GM21390 (cell line): ENCODE measurements around the gene ECSIT.

Experiments
- ATAC-seq: cut with Tn5 transposase; IDR thresholded peaks from one replicate; pipeline ENCODE4 v1.9.1; 2021; ENCODE audit not compliant: unreplicated experiment

Gene ECSIT

GRCh38 chr19:11551603-11552235 lies 22.8 kb upstream of the ECSIT start:
- ATAC-seq: no peak

DNA sequence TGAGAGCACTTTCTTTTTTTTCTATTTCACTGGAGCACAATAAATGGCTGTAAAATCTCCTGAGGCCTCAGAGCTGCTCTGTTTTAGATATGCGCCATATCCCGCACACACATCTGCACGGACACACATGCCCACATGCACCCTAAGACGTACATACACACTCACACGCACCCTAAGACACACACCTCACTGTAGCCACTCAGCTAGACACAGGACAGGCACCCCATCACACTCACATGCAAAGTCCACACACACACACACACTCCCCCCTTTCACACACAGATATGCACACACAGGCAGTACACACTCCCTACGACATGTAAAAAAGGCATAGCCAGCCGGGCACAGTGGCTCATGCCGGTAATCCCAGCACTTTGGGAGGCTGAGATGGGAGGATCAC lies 21.3 kb upstream of the ECSIT start:
- ATAC-seq: no peak

DNA sequence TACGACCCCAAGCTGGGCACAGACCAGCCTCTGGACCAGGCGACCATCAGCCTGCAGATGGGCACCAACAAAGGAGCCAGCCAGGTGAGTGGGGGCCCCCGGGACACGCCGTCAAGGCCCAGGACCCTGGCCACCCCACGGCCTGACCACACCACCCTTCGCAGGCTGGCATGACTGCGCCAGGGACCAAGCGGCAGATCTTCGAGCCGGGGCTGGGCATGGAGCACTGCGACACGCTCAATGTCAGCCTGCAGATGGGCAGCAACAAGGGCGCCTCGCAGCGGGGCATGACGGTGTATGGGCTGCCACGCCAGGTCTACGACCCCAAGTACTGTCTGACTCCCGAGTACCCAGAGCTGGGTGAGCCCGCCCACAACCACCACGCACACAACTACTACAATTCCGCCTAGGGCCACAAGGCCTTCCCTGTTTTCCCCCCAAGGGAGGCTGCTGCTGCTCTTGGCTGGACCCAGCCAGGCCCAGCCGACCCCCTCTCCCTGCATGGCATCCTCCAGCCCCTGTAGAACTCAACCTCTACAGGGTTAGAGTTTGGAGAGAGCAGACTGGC lies 20.5 kb upstream of the ECSIT start:
- no peak for ATAC-seq

DNA sequence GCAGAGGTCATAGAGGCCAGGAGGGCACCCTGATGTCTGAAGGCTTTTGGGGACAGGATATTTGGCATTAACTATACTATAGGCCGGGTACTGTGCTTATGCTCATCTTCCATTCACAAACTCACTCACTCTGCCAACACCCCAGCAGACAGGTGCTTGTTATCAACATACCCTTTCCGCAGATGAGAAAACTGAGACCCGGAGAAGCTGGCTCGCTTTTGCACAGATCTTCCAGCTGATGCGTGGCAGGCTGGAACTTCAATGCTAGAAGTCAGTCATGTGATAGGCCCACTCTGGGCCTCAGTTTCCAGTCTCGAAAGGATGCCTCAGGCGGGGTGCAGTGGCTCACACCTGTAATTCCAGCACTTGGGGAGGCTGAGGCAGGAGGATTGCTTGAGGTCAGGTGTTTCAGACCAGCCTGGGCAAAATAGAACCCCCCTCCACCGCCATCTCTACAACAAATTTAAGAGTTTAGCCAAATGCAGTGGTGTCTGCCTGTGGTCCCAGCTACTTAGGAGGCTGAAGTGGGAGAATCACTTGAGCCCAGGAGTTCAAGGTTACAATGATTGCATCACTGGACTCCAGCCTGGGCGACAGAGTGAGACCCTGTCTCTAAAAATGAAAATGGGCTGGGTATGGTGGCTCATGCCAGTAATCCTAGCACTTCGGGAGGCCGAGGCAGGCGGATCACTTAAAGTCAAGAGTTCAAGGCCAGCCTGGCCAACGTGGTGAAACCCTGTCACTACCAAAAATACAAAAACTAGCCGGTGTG lies 19.2 kb upstream of the ECSIT start:
- no peak for ATAC-seq

GRCh38 chr19:11541238-11541637 lies 12.3 kb upstream of the ECSIT start:
- ATAC-seq: no peak

DNA sequence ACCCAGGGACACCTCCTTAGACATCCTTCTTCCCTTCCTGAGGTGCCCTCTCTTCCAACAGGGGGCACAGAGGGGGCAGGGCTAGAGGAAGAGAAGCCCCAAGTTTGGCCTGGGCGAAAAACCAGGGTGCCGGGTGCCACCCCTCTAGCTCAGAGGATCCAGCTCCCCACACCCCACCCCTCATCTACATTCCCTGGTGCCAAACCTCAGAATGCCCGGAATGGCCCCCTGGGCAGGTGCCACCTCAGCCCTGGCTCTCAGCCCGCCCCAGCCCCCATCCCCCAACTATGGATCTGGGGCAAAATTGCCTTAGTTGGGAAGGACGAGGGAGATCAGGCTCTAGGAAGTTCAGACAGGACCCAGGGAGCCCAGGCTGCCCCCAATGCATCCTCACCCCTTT lies 11.7 kb upstream of the ECSIT start:
- no peak for ATAC-seq

DNA sequence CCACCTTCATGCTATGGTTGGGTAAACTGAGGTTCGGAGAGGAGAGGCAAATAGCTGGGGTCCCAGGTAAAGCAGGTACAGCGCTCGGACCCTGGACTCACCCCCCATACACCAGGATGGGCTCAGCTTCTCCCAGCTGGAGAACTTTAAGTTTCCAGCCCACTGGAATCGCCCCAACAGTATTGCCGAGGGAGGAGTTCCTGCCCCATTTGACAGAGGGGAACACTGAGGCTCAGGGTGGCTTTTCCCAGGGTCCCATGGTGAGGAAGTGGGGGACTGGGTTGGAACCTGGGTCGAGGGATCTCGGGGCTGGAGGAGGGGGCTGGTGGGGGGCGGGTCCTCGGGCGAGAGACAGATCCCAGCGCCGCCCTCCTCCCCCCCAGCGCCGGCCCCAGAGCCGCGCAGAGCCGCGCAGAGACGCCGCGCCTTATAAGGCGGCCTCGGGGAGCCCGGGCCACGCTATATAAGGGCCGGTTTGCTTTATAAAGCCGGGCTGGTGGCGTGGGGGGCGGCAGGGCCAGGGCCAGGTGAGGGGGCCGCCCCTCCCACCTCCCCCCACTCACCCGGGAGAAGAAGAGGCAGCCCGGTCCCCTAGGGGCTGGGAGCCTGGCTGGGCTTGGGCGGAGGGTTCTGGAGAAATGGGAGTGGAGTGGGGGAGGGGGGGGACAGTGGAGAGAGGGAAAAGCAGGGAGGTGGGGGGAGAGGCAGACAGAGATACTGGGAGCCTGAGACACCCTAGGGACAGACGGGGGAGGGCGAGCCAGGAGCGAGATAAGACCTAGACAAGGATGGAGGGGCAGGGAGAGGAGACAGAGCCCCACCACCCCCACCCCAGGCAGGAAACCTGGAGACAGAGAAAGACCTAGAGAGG lies 10.8 kb upstream of the ECSIT start:
- no peak for ATAC-seq

DNA sequence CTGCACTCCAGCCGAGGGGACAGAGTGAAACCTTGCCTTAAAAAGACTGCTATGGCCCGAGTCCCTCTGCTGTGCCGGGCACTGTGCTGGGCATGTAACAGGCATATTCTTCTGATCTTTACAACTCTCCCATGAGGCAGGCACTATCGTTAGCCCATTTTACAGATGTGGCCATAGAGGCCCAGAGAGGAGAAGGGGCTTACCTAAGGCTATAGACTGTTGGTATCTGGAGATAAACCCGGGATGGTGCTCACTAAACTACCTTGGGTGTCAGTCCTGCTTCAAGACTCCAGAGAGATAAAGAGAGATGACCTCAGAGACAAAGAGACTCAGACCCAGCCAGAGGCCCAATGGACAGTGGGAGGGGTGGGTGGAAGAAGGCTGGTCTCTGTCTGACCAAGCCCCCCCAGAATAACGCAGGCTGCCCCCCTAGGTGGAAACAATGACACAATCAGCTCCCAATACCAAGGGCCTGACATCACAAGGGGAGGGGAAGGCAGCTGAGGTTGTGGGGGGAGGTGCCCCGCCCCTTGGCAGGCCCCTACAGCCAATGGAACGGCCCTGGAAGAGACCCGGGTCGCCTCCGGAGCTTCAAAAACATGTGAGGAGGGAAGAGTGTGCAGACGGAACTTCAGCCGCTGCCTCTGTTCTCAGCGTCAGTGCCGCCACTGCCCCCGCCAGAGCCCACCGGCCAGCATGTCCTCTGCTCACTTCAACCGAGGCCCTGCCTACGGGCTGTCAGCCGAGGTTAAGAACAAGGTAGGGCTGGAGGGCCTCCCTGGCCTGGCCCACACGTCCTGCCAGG lies 9.5 kb upstream of the ECSIT start, which contains the start of gene CNN1:
Gene CNN1 (plus strand): TSS at position 620 of the 805 bp plus-strand sequence. CDS start 77 bp downstream, at position 697.
- ATAC-seq: no peak

GRCh38 chr19:11535792-11536595 lies 7.1 kb upstream of the ECSIT start:
- peak; percentile 65 for ATAC-seq

GRCh38 chr19:11534948-11535347 lies 6.0 kb upstream of the ECSIT start:
- ATAC-seq: no peak

GRCh38 chr19:11534538-11534937 lies 5.6 kb upstream of the ECSIT start:
- no peak for ATAC-seq

DNA sequence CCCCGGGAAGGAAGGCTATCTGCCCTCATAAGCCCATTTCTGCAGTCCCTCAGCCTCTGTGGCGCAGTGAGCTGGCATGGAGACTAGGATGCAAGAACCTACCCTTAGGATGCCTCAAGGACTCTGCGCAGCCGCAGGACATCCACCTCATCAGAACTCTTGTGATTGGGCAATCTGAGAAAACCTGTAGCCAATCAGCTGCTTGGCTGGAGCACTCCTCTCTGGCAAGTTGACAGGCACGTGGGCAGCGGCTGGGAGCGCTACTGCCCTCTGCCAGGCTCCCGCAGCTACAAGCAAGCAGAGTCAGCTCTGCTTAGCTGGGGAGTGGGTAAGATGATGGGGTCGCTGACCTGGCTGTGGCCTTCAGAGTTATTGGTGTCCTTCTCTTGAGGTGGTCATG lies 1.5 kb upstream of the ECSIT start:
- ATAC-seq: no peak

DNA sequence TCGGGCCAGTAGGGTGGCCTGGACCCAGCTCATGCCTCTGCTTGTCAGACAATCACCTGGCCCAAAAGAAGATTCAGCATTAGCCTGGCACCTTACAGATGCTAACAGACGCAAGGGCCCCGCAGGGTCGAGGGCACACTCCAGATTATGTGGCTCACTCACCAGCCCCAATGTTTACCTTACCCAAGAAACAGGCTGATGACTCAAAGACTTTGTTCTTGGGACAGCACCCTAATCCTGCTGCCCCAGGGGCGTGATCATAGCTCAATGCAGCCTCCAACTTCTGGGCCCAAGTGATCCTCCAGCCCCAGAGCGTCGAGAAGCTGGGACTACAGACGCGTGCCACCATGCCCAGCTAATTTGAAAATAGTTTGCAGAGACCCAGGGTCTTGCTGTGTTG lies 9.8 kb downstream of the ECSIT start:
- no peak for ATAC-seq

DNA sequence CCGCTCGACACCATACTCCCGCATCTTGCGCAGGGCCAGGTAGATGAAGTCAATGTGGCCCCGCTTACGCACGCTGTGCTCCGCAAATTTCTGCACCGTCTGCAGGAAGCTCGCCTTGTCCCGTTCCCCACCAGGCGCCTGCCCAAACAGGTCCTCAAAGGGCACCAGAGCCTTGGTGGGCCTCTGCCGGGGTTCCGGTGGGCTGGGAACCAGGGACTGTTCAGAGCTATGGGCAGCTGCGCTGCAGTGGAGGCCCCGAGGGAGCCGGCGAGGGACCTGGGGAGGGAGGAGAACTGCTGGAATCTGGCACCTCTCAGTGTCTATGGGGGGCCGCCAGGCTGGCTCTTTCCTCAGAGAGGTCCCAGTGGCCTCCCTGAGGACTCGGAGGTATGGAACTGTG lies 15.0 kb downstream of the ECSIT start:
- no peak for ATAC-seq

DNA sequence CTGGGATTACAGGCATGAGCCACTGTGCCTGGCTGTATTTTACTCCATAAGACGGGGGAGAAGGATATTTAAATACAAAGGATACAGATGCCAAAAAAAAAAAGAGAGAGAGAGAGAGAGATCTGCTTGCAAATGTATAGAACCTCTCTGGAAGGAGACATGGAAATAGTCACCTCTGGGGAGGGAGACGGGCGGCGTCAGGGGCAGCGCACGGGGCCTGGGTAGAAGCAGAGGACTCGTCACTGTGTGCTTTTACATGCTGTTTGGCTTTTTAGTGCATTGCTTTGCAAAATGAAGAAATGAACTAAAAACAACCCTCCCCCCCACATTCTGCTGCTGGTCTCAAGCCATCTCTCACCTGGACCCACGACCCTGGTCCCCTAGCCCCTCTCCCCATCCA lies 18.5 kb downstream of the ECSIT start:
- no peak for ATAC-seq

GRCh38 chr19:11507370-11508078 lies 21.4 kb downstream of the ECSIT start:
- no peak for ATAC-seq

DNA sequence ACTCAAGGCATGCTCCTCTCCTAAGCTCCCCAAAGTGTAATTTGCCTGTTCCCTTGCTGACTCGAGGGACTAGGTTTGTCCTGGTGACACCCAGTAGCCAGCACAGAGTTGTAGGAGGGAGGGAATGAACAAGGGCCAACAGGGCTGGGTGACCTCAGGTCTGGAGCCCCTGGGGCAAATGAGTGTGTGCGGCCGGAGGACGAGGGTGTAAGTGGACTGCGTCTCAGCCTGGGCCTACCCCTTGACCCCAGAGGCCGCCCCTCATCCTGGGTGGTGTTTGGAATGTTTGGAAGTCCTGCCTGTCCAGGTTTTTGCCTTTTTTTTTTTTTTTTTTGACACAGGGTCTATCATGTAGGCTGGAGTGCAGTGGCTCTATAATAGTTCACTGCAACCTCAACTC lies 22.0 kb downstream of the ECSIT start:
- no peak for ATAC-seq

GRCh38 chr19:11506101-11506555 lies 22.8 kb downstream of the ECSIT start:
- ATAC-seq: peak; percentile 27

DNA sequence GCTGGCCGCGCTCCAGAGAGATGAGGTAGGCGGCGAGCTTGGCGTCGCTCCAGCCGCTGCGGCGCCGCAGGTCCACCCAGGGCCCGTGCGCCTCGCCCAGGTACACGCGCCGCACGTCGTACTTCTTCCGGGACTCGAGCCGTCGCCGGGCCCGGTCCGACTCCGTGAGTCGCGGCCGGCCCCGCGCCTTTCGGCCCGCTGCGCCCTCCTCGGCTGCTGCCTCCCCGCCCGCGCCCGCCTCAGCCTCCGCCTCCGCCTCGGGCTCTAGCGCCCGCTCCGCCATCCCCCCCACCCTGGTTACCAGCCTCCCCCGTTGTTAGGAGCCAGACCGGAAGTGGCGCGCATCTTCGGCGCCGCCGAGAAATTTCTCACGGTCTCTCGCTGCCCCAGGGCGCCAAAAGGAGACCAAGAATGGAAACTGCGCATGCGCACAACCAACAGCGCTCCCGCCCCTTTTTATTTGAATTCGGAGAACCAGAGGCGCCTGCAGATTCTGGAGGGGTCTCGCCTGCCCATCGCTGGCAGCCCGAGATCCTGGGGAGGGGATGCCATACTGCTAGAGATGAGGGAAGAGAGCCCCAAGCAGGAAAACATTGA lies 23.3 kb downstream of the ECSIT start, which contains the start of gene ZNF653:
Gene ZNF653 (minus strand): TSS at position 336 of the 597 bp plus-strand sequence. CDS start 53 bp downstream, at position 283.
- peak; percentile 37 for ATAC-seq
